Measurements from ENCODE around the gene TP53BP2.

Gene TP53BP2

GRCh38 chr1:223864084-223864483, 18.3 kb upstream of the TP53BP2 start:
- Histone ChIP-seq H3K9ac (ENCODE audit: low read length) (no peak overlapping the region), H3K4me3 (ENCODE audit: low read length) (no peak overlapping the region)

GRCh38 chr1:223861904-223862303, 16.2 kb upstream of the TP53BP2 start:
- H3K79me2 ChIP-seq (ENCODE audit: low read length) = no peaks in the 10 kb centered on the region
- no peak overlapping the region for H3K9ac ChIP-seq (ENCODE audit: low read length)
- no peak overlapping the region for H3K4me2 ChIP-seq (ENCODE audit: low read length)
- no peak overlapping the region for H2AFZ ChIP-seq (ENCODE audit: low read depth, low read length)
- no peak overlapping the region for H3K4me3 ChIP-seq (ENCODE audit: low read length)
- TF ChIP-seq EZH2phosphoT487 (IDR thresholded peaks at IDR 0.05; ENCODE audit: low read depth) (no peak), CTCF (IDR thresholded peaks at IDR 0.05; ENCODE audit: low read depth, low read length) (no peak)
- no peak overlapping the region for H3K27ac ChIP-seq (ENCODE audit: low read length)
- no peaks in the 10 kb centered on the region for H4K20me1 ChIP-seq (ENCODE audit: insufficient read depth, low read length)
- peaks cover 34% of the 10 kb centered on the region for H3K27me3 ChIP-seq (ENCODE audit: low read depth, low read length)
- H3K4me1 ChIP-seq (ENCODE audit: low read length) = no peaks in the 10 kb centered on the region
- H3K9me3 ChIP-seq (ENCODE audit: insufficient read depth, low read length) = no peaks in the 10 kb centered on the region
- no peaks in the 10 kb centered on the region for H3K36me3 ChIP-seq (replicated peaks; ENCODE audit: low read depth, low read length)

More at GRCh38 chr1:223864084-223864483, 18.3 kb upstream of the TP53BP2 start:
- Histone ChIP-seq H3K4me1 (ENCODE audit: low read length) (no peaks in the 10 kb centered on the region), H3K79me2 (ENCODE audit: low read length) (no peaks in the 10 kb centered on the region), H4K20me1 (ENCODE audit: insufficient read depth, low read length) (no peaks in the 10 kb centered on the region), H3K36me3 (replicated peaks; ENCODE audit: low read depth, low read length) (no peaks in the 10 kb centered on the region), H3K9me3 (ENCODE audit: insufficient read depth, low read length) (no peaks in the 10 kb centered on the region), H3K27ac (ENCODE audit: low read length) (no peak overlapping the region), H3K27me3 (ENCODE audit: low read depth, low read length) (peaks cover 29% of the 10 kb centered on the region), H3K4me2 (ENCODE audit: low read length) (no peak overlapping the region), H2AFZ (ENCODE audit: low read depth, low read length) (no peak overlapping the region)
- no peak for TF ChIP-seq EZH2phosphoT487 (IDR thresholded peaks at IDR 0.05; ENCODE audit: low read depth)
- no peak for TF ChIP-seq CTCF (IDR thresholded peaks at IDR 0.05; ENCODE audit: low read depth, low read length)

- TF ChIP-seq EZH2phosphoT487 (IDR thresholded peaks at IDR 0.05; ENCODE audit: low read depth) (no peak), CTCF (IDR thresholded peaks at IDR 0.05; ENCODE audit: low read depth, low read length) (no peak)
- Histone ChIP-seq H4K20me1 (ENCODE audit: insufficient read depth, low read length) (no peaks in the 10 kb centered on the region), H3K27me3 (ENCODE audit: low read depth, low read length) (peaks cover 34% of the 10 kb centered on the region), H2AFZ (ENCODE audit: low read depth, low read length) (no peak overlapping the region), H3K36me3 (replicated peaks; ENCODE audit: low read depth, low read length) (no peaks in the 10 kb centered on the region), H3K4me3 (ENCODE audit: low read length) (no peak overlapping the region), H3K9ac (ENCODE audit: low read length) (no peak overlapping the region), H3K4me1 (ENCODE audit: low read length) (no peaks in the 10 kb centered on the region), H3K27ac (ENCODE audit: low read length) (no peak overlapping the region), H3K9me3 (ENCODE audit: insufficient read depth, low read length) (no peaks in the 10 kb centered on the region), H3K4me2 (ENCODE audit: low read length) (no peak overlapping the region), H3K79me2 (ENCODE audit: low read length) (no peaks in the 10 kb centered on the region)
Observed at GRCh38 chr1:223860051-223860622, 14.4 kb upstream of the TP53BP2 start.

- H3K36me3 ChIP-seq (replicated peaks; ENCODE audit: low read depth, low read length) = no peaks in the 10 kb centered on the region
- H3K27me3 ChIP-seq (ENCODE audit: low read depth, low read length) = peaks cover 34% of the 10 kb centered on the region
- H3K9ac ChIP-seq (ENCODE audit: low read length) = no peak overlapping the region
- no peak overlapping the region for H3K27ac ChIP-seq (ENCODE audit: low read length)
- H2AFZ ChIP-seq (ENCODE audit: low read depth, low read length) = no peak overlapping the region
- H3K79me2 ChIP-seq (ENCODE audit: low read length) = no peaks in the 10 kb centered on the region
- H3K4me1 ChIP-seq (ENCODE audit: low read length) = no peaks in the 10 kb centered on the region
- H4K20me1 ChIP-seq (ENCODE audit: insufficient read depth, low read length) = no peaks in the 10 kb centered on the region
- no peak overlapping the region for H3K4me3 ChIP-seq (ENCODE audit: low read length)
- no peak for TF ChIP-seq CTCF (IDR thresholded peaks at IDR 0.05; ENCODE audit: low read depth, low read length)
- TF ChIP-seq EZH2phosphoT487 (IDR thresholded peaks at IDR 0.05; ENCODE audit: low read depth) = no peak
- H3K9me3 ChIP-seq (ENCODE audit: insufficient read depth, low read length) = no peaks in the 10 kb centered on the region
- no peak overlapping the region for H3K4me2 ChIP-seq (ENCODE audit: low read length)
Observed at GRCh38 chr1:223859058-223859457, 13.3 kb upstream of the TP53BP2 start.

Data from OCI-LY3 (cell line).